CD4-positive, alpha-beta memory T cell (primary cell): ENCODE data around the gene EIF4A3. TPM values are rescaled to one million over a fixed set of nuclear protein-coding genes. Genes with fewer than 3 reads are reported as not detected.

ENCODE experiments used
- CTCF ChIA-PET: fragments of 350-600 bp; sonication (Branson Sonifier 250); formaldehyde crosslinking; loops from one replicate; lab custom pipeline; 2021; ENCODE audit warnings: inconsistent platforms; ENCODE audit not compliant: partially characterized antibody; lab: Charles Lee
- POLR2A ChIA-PET: fragments of 350-600 bp; sonication (Branson Sonifier 250); formaldehyde crosslinking; loops from one replicate; lab custom pipeline; 2021; ENCODE audit not compliant: partially characterized antibody; lab: Charles Lee
- DNase-seq, 5 donors: peaks; one replicate each; pipeline versions ENCODE4 v3.0.0 to v3.0.0-alpha.2; 2020 to 2022; ENCODE audit warnings: mixed read lengths in 1 of 5
- H3K27ac ChIP-seq: one replicate; pipeline ENCODE4 v1.7.0; 2013; ENCODE audit warnings: low read depth, low read length
- H3K27me3 ChIP-seq: 2 replicates; pipeline ENCODE4 v1.7.0; 2013; ENCODE audit warnings: mild to moderate bottlenecking, low read length, moderate library complexity; ENCODE audit not compliant: insufficient read depth
- H3K36me3 ChIP-seq: 2 replicates; pipeline ENCODE4 v1.7.0; 2013; ENCODE audit warnings: mild to moderate bottlenecking, low read length, moderate library complexity; ENCODE audit not compliant: insufficient read depth
- H3K4me1 ChIP-seq: 2 replicates; pipeline ENCODE4 v1.7.0; 2013; ENCODE audit warnings: mild to moderate bottlenecking, low read length, moderate library complexity; ENCODE audit not compliant: insufficient read depth
- H3K4me3 ChIP-seq, 2 donors: one replicate each; pipeline ENCODE4 v1.7.0; 2013; ENCODE audit warnings: low read length in 2 of 2, mild to moderate bottlenecking in 1 of 2
- H3K9me3 ChIP-seq, 2 donors: one replicate each; pipeline ENCODE4 v1.7.0; 2013; ENCODE audit warnings: low read length in 2 of 2, control low read depth in 1 of 2; ENCODE audit not compliant: control insufficient read depth in 1 of 2
- H3K27ac Mint-ChIP-seq, 7 donors: one replicate each; pipeline ENCODE4 v1.8.0; 2020 to 2021; ENCODE audit warnings: mixed read lengths in 7 of 7, mild to moderate bottlenecking in 6 of 7, inconsistent platforms in 3 of 7, moderate library complexity in 3 of 7
- H3K27me3 Mint-ChIP-seq, 2 donors: one replicate each; pipeline ENCODE4 v1.8.0; 2020 to 2021; ENCODE audit warnings: mixed read lengths in 2 of 2
- H3K36me3 Mint-ChIP-seq, 2 donors: one replicate each; pipeline ENCODE4 v1.8.0; 2020 to 2021; ENCODE audit warnings: mixed read lengths in 2 of 2, inconsistent platforms in 1 of 2, mild to moderate bottlenecking in 1 of 2
- H3K4me1 Mint-ChIP-seq, 4 donors: one replicate each; pipeline ENCODE4 v1.8.0; 2020 to 2021; ENCODE audit warnings: mixed read lengths in 4 of 4, mild to moderate bottlenecking in 1 of 4
- H3K4me3 Mint-ChIP-seq, 8 donors: one replicate each; pipeline ENCODE4 v1.8.0; 2020 to 2021; ENCODE audit warnings: mixed read lengths in 8 of 8, mild to moderate bottlenecking in 7 of 8, moderate library complexity in 6 of 8, inconsistent platforms in 3 of 8
- H3K9me3 Mint-ChIP-seq, 8 donors: one replicate each; pipeline ENCODE4 v1.8.0; 2020 to 2021; ENCODE audit warnings: mixed read lengths in 8 of 8, mild to moderate bottlenecking in 5 of 8, inconsistent platforms in 3 of 8, moderate library complexity in 1 of 8
- intact Hi-C: fragments of 100-400 bp; cut with micrococcal nuclease; formaldehyde crosslinking; loops from one replicate; pipeline ENCODE4 v1.15.1; 2023
- polyA plus RNA-seq, 2 donors: library from polyadenylated mRNA; unstranded; fragments of 300-500 nt; fragmentation: Illumina TruSeq; gene quantifications; one replicate each; pipeline ENCODE4 v1.2.3, GENCODE V29; 2021
- total RNA-seq, 2 experiments: library from RNA; stranded (reverse); gene quantifications; one replicate each; pipeline ENCODE4 v1.2.3, GENCODE V29; 2021

Gene EIF4A3
- total and polyA plus RNA-seq, 4 experiments from 2014 or later: 54.2 to 105 (median 70.9) TPM

- Mint-ChIP-seq H3K27me3 (no peaks in the 10 kb centered on the region), H3K27ac (peak overlapping the region in 2 of 7 donors; percentile 29 to 74), H3K4me3 (no peak overlapping the region), H3K36me3 (peaks cover 5 to 8% of the 10 kb centered on the region in 2 donors), H3K9me3 (peaks cover 0 to 9% (median 6%) of the 10 kb centered on the region in 8 donors), H3K4me1 (peaks cover 10 to 40% (median 23%) of the 10 kb centered on the region in 4 donors)
- Histone ChIP-seq H3K4me1 (peaks cover 23% of the 10 kb centered on the region), H3K36me3 (no peaks in the 10 kb centered on the region), H3K9me3 (no peaks in the 10 kb centered on the region), H3K27me3 (no peaks in the 10 kb centered on the region), H3K4me3 (no peak overlapping the region), H3K27ac (no peak overlapping the region)
- CTCF ChIA-PET: no interaction called here
- intact Hi-C loops: no loop called here
- POLR2A ChIA-PET: interaction anchor here (1.3 kb wide), 1 partner anchor 50 kb away, joined by 4 read pairs; the partner anchor contains the start of gene GAA
- DNase-seq: no peak
Measured at GRCh38 chr17:80151333-80151732, 4.4 kb upstream of the EIF4A3 start.

GRCh38 chr17:80146121-80147034 is 550 bp downstream of the EIF4A3 start:
- ChIA-PET CTCF (interaction anchor here (0.6 to 3.9 kb wide), 4 partner anchors 12 to 1995 kb away, joined by 3 to 16 read pairs (median 4); partner anchors contain the start of gene GAA), POLR2A (interaction anchor here (0.7 to 3.5 kb wide), 8 partner anchors 11 to 149 kb away, joined by 3 to 36 read pairs (median 3); partner anchors contain the start of genes GAA and SGSH)
- peak overlapping the region; percentile 83 for H3K27ac ChIP-seq
- Mint-ChIP-seq H3K4me3 (peak overlapping the region; percentile 93 to 99 (median 98)), H3K4me1 (peaks cover 19 to 46% (median 31%) of the 10 kb centered on the region in 4 donors), H3K27ac (peak overlapping the region; percentile 87 to 99 (median 98)), H3K27me3 (no peaks in the 10 kb centered on the region), H3K36me3 (peaks cover 11 to 40% of the 10 kb centered on the region in 2 donors), H3K9me3 (peaks cover 0 to 2% (median 0%) of the 10 kb centered on the region in 8 donors)
- no peaks in the 10 kb centered on the region for H3K9me3 ChIP-seq
- intact Hi-C loops: loop anchor here (2.0 kb wide), 4 partner anchors 46 to 114 kb away; partner anchors contain the start of genes GAA and RNF213
- peaks cover 32% of the 10 kb centered on the region for H3K4me1 ChIP-seq
- H3K36me3 ChIP-seq: peaks cover 29% of the 10 kb centered on the region
- DNase-seq: peak in 2 of 5 donors; percentile 18
- H3K4me3 ChIP-seq: peak overlapping the region; percentile 45 to 94
- H3K27me3 ChIP-seq: no peaks in the 10 kb centered on the region

GRCh38 chr17:80145076-80146075 is 1.6 kb downstream of the EIF4A3 start:
- intact Hi-C loops: loop anchor here (2.0 kb wide), 4 partner anchors 45 to 115 kb away; partner anchors contain the start of genes GAA and RNF213
- CTCF ChIA-PET: interaction anchor here (0.6 to 3.9 kb wide), 4 partner anchors 11 to 1996 kb away, joined by 3 to 16 read pairs (median 4); partner anchors contain the start of gene GAA

GRCh38 chr17:80142929-80143328 is 4.0 kb downstream of the EIF4A3 start:
- no peak overlapping the region for H3K4me3 Mint-ChIP-seq
- H3K27me3 Mint-ChIP-seq: no peaks in the 10 kb centered on the region
- no peak for DNase-seq
- POLR2A ChIA-PET: interaction anchor here (1.5 to 1.8 kb wide), 2 partner anchors 9 to 312 kb away, joined by 4 to 5 read pairs; no protein-coding TSS in a partner anchor
- H3K27ac ChIP-seq: no peak overlapping the region
- H3K9me3 Mint-ChIP-seq: peaks cover 0 to 4% (median 0%) of the 10 kb centered on the region in 8 donors
- peak overlapping the region in 1 of 7 donors; percentile 77 for H3K27ac Mint-ChIP-seq
- intact Hi-C loops: no loop called here
- H3K9me3 ChIP-seq: no peaks in the 10 kb centered on the region
- H3K4me3 ChIP-seq: no peak overlapping the region
- H3K36me3 ChIP-seq: peaks cover 62% of the 10 kb centered on the region
- peaks cover 22% of the 10 kb centered on the region for H3K4me1 ChIP-seq
- no peaks in the 10 kb centered on the region for H3K27me3 ChIP-seq
- peaks cover 17 to 31% (median 26%) of the 10 kb centered on the region in 4 donors for H3K4me1 Mint-ChIP-seq
- H3K36me3 Mint-ChIP-seq: peaks cover 36 to 69% of the 10 kb centered on the region in 2 donors
- CTCF ChIA-PET: interaction anchor here (3.9 kb wide), 1 partner anchor 42 kb away, joined by 16 read pairs; the partner anchor contains the start of gene GAA

More at GRCh38 chr17:80145076-80146075, 1.6 kb downstream of the EIF4A3 start:
- peak overlapping the region; percentile 22 to 95 (median 90) for H3K27ac Mint-ChIP-seq
- peaks cover 19 to 46% (median 31%) of the 10 kb centered on the region in 4 donors for H3K4me1 Mint-ChIP-seq
- peaks cover 0 to 2% (median 0%) of the 10 kb centered on the region in 8 donors for H3K9me3 Mint-ChIP-seq
- H3K36me3 ChIP-seq: peaks cover 37% of the 10 kb centered on the region
- POLR2A ChIA-PET: interaction anchor here (0.9 to 3.5 kb wide), 7 partner anchors 10 to 148 kb away, joined by 3 to 36 read pairs (median 3); partner anchors contain the start of gene GAA
- no peaks in the 10 kb centered on the region for H3K9me3 ChIP-seq
- peaks cover 32% of the 10 kb centered on the region for H3K4me1 ChIP-seq
- H3K4me3 ChIP-seq: peak overlapping the region; percentile 45 to 94
- H3K27ac ChIP-seq: peak overlapping the region; percentile 83
- H3K4me3 Mint-ChIP-seq: peak overlapping the region; percentile 79 to 96 (median 90)
- peaks cover 15 to 47% of the 10 kb centered on the region in 2 donors for H3K36me3 Mint-ChIP-seq
- H3K27me3 Mint-ChIP-seq: no peaks in the 10 kb centered on the region
- no peaks in the 10 kb centered on the region for H3K27me3 ChIP-seq
- DNase-seq: no peak

- peaks cover 15 to 22% (median 19%) of the 10 kb centered on the region in 4 donors for H3K4me1 Mint-ChIP-seq
- peaks cover 74% of the 10 kb centered on the region for H3K36me3 ChIP-seq
- H3K27me3 Mint-ChIP-seq: no peaks in the 10 kb centered on the region
- ChIA-PET POLR2A (no interaction called here), CTCF (interaction anchor here (3.4 kb wide), 1 partner anchor 40 kb away, joined by 11 read pairs; the partner anchor contains the start of gene GAA)
- H3K27ac Mint-ChIP-seq: no peak overlapping the region
- H3K4me1 ChIP-seq: peaks cover 19% of the 10 kb centered on the region
- H3K36me3 Mint-ChIP-seq: peaks cover 49 to 77% of the 10 kb centered on the region in 2 donors
- H3K9me3 ChIP-seq: no peaks in the 10 kb centered on the region
- no peak overlapping the region for H3K4me3 ChIP-seq
- no peaks in the 10 kb centered on the region for H3K27me3 ChIP-seq
- peaks cover 0 to 2% (median 0%) of the 10 kb centered on the region in 8 donors for H3K9me3 Mint-ChIP-seq
- H3K27ac ChIP-seq: no peak overlapping the region
- intact Hi-C loops: no loop called here
- no peak for DNase-seq
- no peak overlapping the region for H3K4me3 Mint-ChIP-seq
Measured at GRCh38 chr17:80141463-80142165, 5.3 kb downstream of the EIF4A3 start.
